Measurements from ENCODE around the gene CHST14.
A peak's percentile ranks its signal among the peaks of the same experiment; 100 is the strongest.
"Not testable (repeated sequence)": the region's sequence is repeated elsewhere in the genome, so short reads cannot be mapped to it uniquely, and the experiment has no call there.

The CHST14 gene

GRCh38 chr15:40440743-40441564 is 29.8 kb upstream of the CHST14 start, which contains the start of gene BAHD1:
Gene BAHD1 (plus strand): TSS chr15:40440953. CDS start chr15:40458465, 17,512 bp downstream.
- peak; percentile 92 to 96 for DNase-seq (ENCODE audit: low read depth in 2 of 2)

- DNase-seq (ENCODE audit: low read depth in 2 of 2): no peak
Observed at GRCh38 chr15:40441565-40442531, 28.9 kb upstream of the CHST14 start.

- no peak for DNase-seq (ENCODE audit: low read depth in 2 of 2)
Observed at GRCh38 chr15:40443255-40443654, 27.5 kb upstream of the CHST14 start.

GRCh38 chr15:40443846-40444245 is 26.9 kb upstream of the CHST14 start:
- no peak for DNase-seq (ENCODE audit: low read depth in 2 of 2)

- no peak for DNase-seq (ENCODE audit: low read depth in 2 of 2)
Observed at GRCh38 chr15:40444736-40445135, 26.0 kb upstream of the CHST14 start.

GRCh38 chr15:40445421-40445922 is 25.3 kb upstream of the CHST14 start:
- no peak for DNase-seq (ENCODE audit: low read depth in 2 of 2)

- DNase-seq (ENCODE audit: low read depth in 2 of 2): no peak
Observed at GRCh38 chr15:40446144-40446543, 24.6 kb upstream of the CHST14 start.

- DNase-seq (ENCODE audit: low read depth in 2 of 2): no peak
Observed at GRCh38 chr15:40448354-40448753, 22.4 kb upstream of the CHST14 start.

- DNase-seq (ENCODE audit: low read depth in 2 of 2): no peak
Observed at GRCh38 chr15:40449275-40449674, 21.5 kb upstream of the CHST14 start.

GRCh38 chr15:40450047-40450446 is 20.7 kb upstream of the CHST14 start:
- no peak for DNase-seq (ENCODE audit: low read depth in 2 of 2)

- no peak for DNase-seq (ENCODE audit: low read depth in 2 of 2)
Observed at GRCh38 chr15:40451527-40452158, 19.1 kb upstream of the CHST14 start.

- no peak for DNase-seq (ENCODE audit: low read depth in 2 of 2)
Observed at GRCh38 chr15:40452296-40453090, 18.3 kb upstream of the CHST14 start.

GRCh38 chr15:40453941-40454340 is 16.8 kb upstream of the CHST14 start:
- DNase-seq (ENCODE audit: low read depth in 2 of 2): not testable (repeated sequence)

- no peak for DNase-seq (ENCODE audit: low read depth in 2 of 2)
Observed at GRCh38 chr15:40454904-40455391, 15.8 kb upstream of the CHST14 start.

- no peak for DNase-seq (ENCODE audit: low read depth in 2 of 2)
Observed at GRCh38 chr15:40456299-40456712, 14.5 kb upstream of the CHST14 start.

- DNase-seq (ENCODE audit: low read depth in 2 of 2): no peak
Observed at GRCh38 chr15:40456738-40457137, 14.0 kb upstream of the CHST14 start.

GRCh38 chr15:40458495-40459371 is 12.1 kb upstream of the CHST14 start:
- no peak for DNase-seq (ENCODE audit: low read depth in 2 of 2)

GRCh38 chr15:40459391-40460015 is 11.3 kb upstream of the CHST14 start:
- no peak for DNase-seq (ENCODE audit: low read depth in 2 of 2)

GRCh38 chr15:40460404-40460803 is 10.4 kb upstream of the CHST14 start:
- no peak for DNase-seq (ENCODE audit: low read depth in 2 of 2)

Data from stimulated activated CD4-positive, alpha-beta T cell treated with anti-CD3 and anti-CD28 coated beads, Interleukin-15, amount 100 ng/mL, for 48 hours (primary cell).